HG03139 (cell line): Measurements from ENCODE around the gene ZNHIT1.
"Not testable (repeated sequence)": the region's sequence is repeated elsewhere in the genome, so short reads cannot be mapped to it uniquely, and the experiment has no call there.

Experiments
- ATAC-seq: cut with Tn5 transposase; IDR thresholded peaks from one replicate; pipeline ENCODE4 v1.9.1; 2021; ENCODE audit not compliant: unreplicated experiment

Gene ZNHIT1

GRCh38 chr7:101240226-101241014 is 22.5 kb downstream of the ZNHIT1 start:
- no peak for ATAC-seq

GRCh38 chr7:101241015-101241363 is 23.0 kb downstream of the ZNHIT1 start:
- no peak for ATAC-seq

GRCh38 chr7:101241443-101242349 is 23.7 kb downstream of the ZNHIT1 start:
- ATAC-seq: no peak

- ATAC-seq: no peak
Measured at GRCh38 chr7:101243646-101244374, 25.8 kb downstream of the ZNHIT1 start.

GRCh38 chr7:101244375-101245146 is 26.6 kb downstream of the ZNHIT1 start, which contains the start of gene FIS1:
TSS of gene FIS1 (minus strand) at chr7:101245081. CDS start at chr7:101245004, 77 bp downstream.
- ATAC-seq: peak; percentile 84

- no peak for ATAC-seq
Measured at GRCh38 chr7:101245147-101245668, 27.2 kb downstream of the ZNHIT1 start.

GRCh38 chr7:101248276-101248675 is 30.3 kb downstream of the ZNHIT1 start:
- no peak for ATAC-seq

- ATAC-seq: no peak
Measured at GRCh38 chr7:101250324-101250723, 32.4 kb downstream of the ZNHIT1 start.

GRCh38 chr7:101251871-101252659 is 34.1 kb downstream of the ZNHIT1 start:
- ATAC-seq: peak; percentile 99

GRCh38 chr7:101253199-101253598 is 35.2 kb downstream of the ZNHIT1 start:
- ATAC-seq: not testable (repeated sequence)

GRCh38 chr7:101255796-101256195 is 37.8 kb downstream of the ZNHIT1 start:
- ATAC-seq: no peak

- ATAC-seq: no peak
Measured at GRCh38 chr7:101258243-101258731, 40.3 kb downstream of the ZNHIT1 start.

GRCh38 chr7:101264102-101264706 is 46.2 kb downstream of the ZNHIT1 start:
- not testable (repeated sequence) for ATAC-seq

- no peak for ATAC-seq
Measured at GRCh38 chr7:101265622-101266516, 47.9 kb downstream of the ZNHIT1 start.

- ATAC-seq: no peak
Measured at GRCh38 chr7:101269664-101270063, 51.7 kb downstream of the ZNHIT1 start.

- ATAC-seq: no peak
Measured at GRCh38 chr7:101271021-101271420, 53.1 kb downstream of the ZNHIT1 start.

GRCh38 chr7:101273206-101273605 is 55.2 kb downstream of the ZNHIT1 start:
- no peak for ATAC-seq
